C4-2B (cell line): Measurements from ENCODE around the gene SCO1.

Experiments
- ZFX ChIP-seq: fragments of 450-650 bp; IDR thresholded peaks from 2 replicates; pipeline ENCODE4 v1.6.1; 2017
- TF ChIP-seq, protein P1 (sequence below): fragments of 450-650 bp; conservative IDR thresholded peaks from 2 replicates; pipeline ENCODE4 v1.5.1; 2017; ENCODE audit warnings: mild to moderate bottlenecking

DNA sequence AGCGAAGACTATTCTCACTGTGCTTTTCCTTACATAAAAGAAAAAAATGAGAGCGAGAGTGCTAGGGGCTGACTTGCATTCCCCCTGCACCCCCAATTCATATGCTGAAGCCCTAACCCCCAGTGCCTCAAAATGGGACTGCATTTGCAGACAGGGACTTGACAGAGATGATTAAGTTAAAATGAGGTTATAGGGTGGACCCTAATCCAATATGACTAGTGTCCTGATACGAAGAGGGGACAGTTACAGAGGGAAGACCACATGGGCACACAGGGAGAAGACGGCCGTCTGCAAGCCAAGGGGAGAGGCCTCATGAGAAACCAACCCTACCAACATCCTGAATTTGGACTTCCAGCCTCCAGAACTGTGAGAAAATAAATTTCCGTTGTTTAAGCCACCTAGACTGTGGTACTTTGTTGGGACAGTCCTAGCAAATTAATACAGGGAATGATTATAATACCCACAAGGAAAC, 34.1 kb upstream of the SCO1 start:
- TF ChIP-seq, protein P1, sequence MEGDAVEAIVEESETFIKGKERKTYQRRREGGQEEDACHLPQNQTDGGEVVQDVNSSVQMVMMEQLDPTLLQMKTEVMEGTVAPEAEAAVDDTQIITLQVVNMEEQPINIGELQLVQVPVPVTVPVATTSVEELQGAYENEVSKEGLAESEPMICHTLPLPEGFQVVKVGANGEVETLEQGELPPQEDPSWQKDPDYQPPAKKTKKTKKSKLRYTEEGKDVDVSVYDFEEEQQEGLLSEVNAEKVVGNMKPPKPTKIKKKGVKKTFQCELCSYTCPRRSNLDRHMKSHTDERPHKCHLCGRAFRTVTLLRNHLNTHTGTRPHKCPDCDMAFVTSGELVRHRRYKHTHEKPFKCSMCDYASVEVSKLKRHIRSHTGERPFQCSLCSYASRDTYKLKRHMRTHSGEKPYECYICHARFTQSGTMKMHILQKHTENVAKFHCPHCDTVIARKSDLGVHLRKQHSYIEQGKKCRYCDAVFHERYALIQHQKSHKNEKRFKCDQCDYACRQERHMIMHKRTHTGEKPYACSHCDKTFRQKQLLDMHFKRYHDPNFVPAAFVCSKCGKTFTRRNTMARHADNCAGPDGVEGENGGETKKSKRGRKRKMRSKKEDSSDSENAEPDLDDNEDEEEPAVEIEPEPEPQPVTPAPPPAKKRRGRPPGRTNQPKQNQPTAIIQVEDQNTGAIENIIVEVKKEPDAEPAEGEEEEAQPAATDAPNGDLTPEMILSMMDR = no peak
- no peak for TF ChIP-seq ZFX
